GM19452 (cell line): ENCODE measurements around the gene MMP11.
"Not testable (repeated sequence)": the region's sequence is repeated elsewhere in the genome, so short reads cannot be mapped to it uniquely, and the experiment has no call there.

ENCODE experiments used
- ATAC-seq: cut with Tn5 transposase; IDR thresholded peaks from one replicate; pipeline ENCODE4 v1.9.1; 2021; ENCODE audit not compliant: unreplicated experiment

The MMP11 gene

GRCh38 chr22:23772649-23773473 lies at the start of gene MMP11:
Gene MMP11 (plus strand): TSS chr22:23772849. CDS start chr22:23772871, 22 bp downstream.
- no peak for ATAC-seq

GRCh38 chr22:23728108-23728507 lies 44.5 kb upstream of the MMP11 start:
- not testable (repeated sequence) for ATAC-seq

- ATAC-seq, result no peak
Observed at GRCh38 chr22:23737696-23738095, 35.0 kb upstream of the MMP11 start.

- ATAC-seq, result no peak
Observed at GRCh38 chr22:23742505-23743264, 30.0 kb upstream of the MMP11 start.

GRCh38 chr22:23743303-23743705 lies 29.3 kb upstream of the MMP11 start:
- ATAC-seq, result no peak

- no peak for ATAC-seq
Observed at GRCh38 chr22:23744001-23744400, 28.6 kb upstream of the MMP11 start.

GRCh38 chr22:23744485-23744884 lies 28.2 kb upstream of the MMP11 start:
- ATAC-seq, result no peak

- ATAC-seq, result no peak
Observed at GRCh38 chr22:23745791-23746190, 26.9 kb upstream of the MMP11 start.

- no peak for ATAC-seq
Observed at GRCh38 chr22:23749841-23750301, 22.8 kb upstream of the MMP11 start.

- ATAC-seq, result no peak
Observed at GRCh38 chr22:23750367-23750713, 22.3 kb upstream of the MMP11 start.

- ATAC-seq, result peak; percentile 82
Observed at GRCh38 chr22:23750714-23751440, 21.8 kb upstream of the MMP11 start, which contains the start of gene ZNF70. Gene ZNF70 (minus strand): TSS chr22:23751112. CDS start chr22:23745140, 5,972 bp downstream.

- ATAC-seq, result peak; percentile 14
Observed at GRCh38 chr22:23751441-23751996, 21.1 kb upstream of the MMP11 start.

GRCh38 chr22:23752090-23752691 lies 20.5 kb upstream of the MMP11 start:
- ATAC-seq, result no peak

GRCh38 chr22:23752750-23753149 lies 19.9 kb upstream of the MMP11 start:
- no peak for ATAC-seq

- ATAC-seq, result no peak
Observed at GRCh38 chr22:23753385-23753784, 19.3 kb upstream of the MMP11 start.

- no peak for ATAC-seq
Observed at GRCh38 chr22:23754220-23754919, 18.3 kb upstream of the MMP11 start, which contains the start of gene VPREB3. Gene VPREB3 (minus strand): TSS chr22:23754425. CDS start chr22:23754363, 62 bp downstream.

- ATAC-seq, result no peak
Observed at GRCh38 chr22:23754980-23755636, 17.5 kb upstream of the MMP11 start.

- ATAC-seq, result no peak
Observed at GRCh38 chr22:23755711-23756110, 16.9 kb upstream of the MMP11 start.

GRCh38 chr22:23756891-23757290 lies 15.8 kb upstream of the MMP11 start:
- no peak for ATAC-seq
